BE2C (cell line): ENCODE data around the gene SFMBT2.
"Not testable (repeated sequence)": the region's sequence is repeated elsewhere in the genome, so short reads cannot be mapped to it uniquely, and the experiment has no call there.

Source experiments
- DNase-seq: peaks from one replicate; pipeline ENCODE4 v3.0.0-alpha.2; 2020
- H3K27me3 ChIP-seq: fragments of 250-450 bp; sonication (Bioruptor Pico); 2 replicates; pipeline ENCODE4 v1.5.1; 2020; ENCODE audit warnings: mild to moderate bottlenecking
- H3K36me3 ChIP-seq: fragments of 250-450 bp; sonication (Bioruptor Pico); 2 replicates; pipeline ENCODE4 v1.5.1; 2020; ENCODE audit warnings: mild to moderate bottlenecking
- H3K4me1 ChIP-seq: fragments of 250-450 bp; sonication (Bioruptor Pico); 2 replicates; pipeline ENCODE4 v1.5.1; 2020
- H3K4me3 ChIP-seq: 2 replicates; pipeline ENCODE4 v1.5.1; 2011; ENCODE audit warnings: low read depth, low read length
- H3K9me3 ChIP-seq: fragments of 250-450 bp; sonication (Bioruptor Pico); 2 replicates; pipeline ENCODE4 v1.5.1; 2020
- CTCF ChIP-seq: IDR thresholded peaks from 2 replicates; pipeline ENCODE4 v1.5.1; 2012; ENCODE audit warnings: mild to moderate bottlenecking, low read depth, low read length

Gene SFMBT2

GRCh38 chr10:7195118-7195517 lies 215.7 kb downstream of the SFMBT2 start:
- Histone ChIP-seq H3K36me3 (peaks cover 33% of the 10 kb centered on the region), H3K27me3 (no peaks in the 10 kb centered on the region), H3K4me1 (no peaks in the 10 kb centered on the region), H3K9me3 (no peaks in the 10 kb centered on the region), H3K4me3 (no peak overlapping the region)
- TF ChIP-seq CTCF = no peak
- no peak for DNase-seq

GRCh38 chr10:7194571-7194970 lies 216.3 kb downstream of the SFMBT2 start:
- no peak for TF ChIP-seq CTCF
- no peak overlapping the region for H3K4me3 ChIP-seq
- peaks cover 29% of the 10 kb centered on the region for H3K36me3 ChIP-seq
- H3K27me3 ChIP-seq = no peaks in the 10 kb centered on the region
- no peak for DNase-seq
- no peaks in the 10 kb centered on the region for H3K9me3 ChIP-seq
- no peaks in the 10 kb centered on the region for H3K4me1 ChIP-seq

GRCh38 chr10:7193369-7193768 lies 217.5 kb downstream of the SFMBT2 start:
- DNase-seq = no peak
- Histone ChIP-seq H3K4me1 (no peaks in the 10 kb centered on the region), H3K9me3 (no peaks in the 10 kb centered on the region), H3K4me3 (no peak overlapping the region), H3K36me3 (peaks cover 28% of the 10 kb centered on the region), H3K27me3 (no peaks in the 10 kb centered on the region)
- no peak for TF ChIP-seq CTCF

- Histone ChIP-seq H3K36me3 (peaks cover 23% of the 10 kb centered on the region), H3K4me1 (no peaks in the 10 kb centered on the region), H3K4me3 (no peak overlapping the region), H3K9me3 (no peaks in the 10 kb centered on the region), H3K27me3 (no peaks in the 10 kb centered on the region)
- no peak for TF ChIP-seq CTCF
- no peak for DNase-seq
Measured at GRCh38 chr10:7192831-7193361, 217.9 kb downstream of the SFMBT2 start.

- no peaks in the 10 kb centered on the region for H3K4me1 ChIP-seq
- H3K9me3 ChIP-seq = no peaks in the 10 kb centered on the region
- TF ChIP-seq CTCF = no peak
- H3K36me3 ChIP-seq = peaks cover 15% of the 10 kb centered on the region
- no peaks in the 10 kb centered on the region for H3K27me3 ChIP-seq
- no peak overlapping the region for H3K4me3 ChIP-seq
- DNase-seq = no peak
Measured at GRCh38 chr10:7192061-7192460, 218.8 kb downstream of the SFMBT2 start.

- not testable (repeated sequence) for H3K4me1 ChIP-seq, H3K36me3 ChIP-seq, H3K27me3 ChIP-seq, H3K9me3 ChIP-seq, DNase-seq, H3K4me3 ChIP-seq
Measured at GRCh38 chr10:7190772-7191171, 220.1 kb downstream of the SFMBT2 start.

GRCh38 chr10:7189909-7190308 lies 220.9 kb downstream of the SFMBT2 start:
- H3K4me3 ChIP-seq = no peak overlapping the region
- no peaks in the 10 kb centered on the region for H3K9me3 ChIP-seq
- no peaks in the 10 kb centered on the region for H3K4me1 ChIP-seq
- TF ChIP-seq CTCF = no peak
- no peaks in the 10 kb centered on the region for H3K27me3 ChIP-seq
- no peak for DNase-seq
- peaks cover 7% of the 10 kb centered on the region; the same call in 1 of the 2 replicates for H3K36me3 ChIP-seq
